Tibial nerve (tissue), 4 donors: ENCODE data around the gene HDAC11. TPM values are rescaled to one million over a fixed set of nuclear protein-coding genes. Genes with fewer than 3 reads are reported as not detected.
"Not testable (repeated sequence)": the region's sequence is repeated elsewhere in the genome, so short reads cannot be mapped to it uniquely, and the experiment has no call there.

Experiments
- DNase-seq, 2 donors: peaks; one replicate each; pipeline ENCODE4 v3.0.0-alpha.2; 2019; ENCODE audit warnings: low spot score in 2 of 2
- H3K27ac ChIP-seq, 4 donors: fragments of 200-600 bp; sonication (generic) in 3 of 4; one replicate each; pipeline ENCODE4 v1.5.1; 2017 to 2019; ENCODE audit warnings: mild to moderate bottlenecking in 1 of 4
- H3K27me3 ChIP-seq, 2 donors: fragments of 200-600 bp; sonication (generic) in 1 of 2; one replicate each; pipeline versions ENCODE4 v1.5.1 to v1.6.0; 2017 to 2019
- H3K36me3 ChIP-seq, 3 donors: fragments of 200-600 bp; sonication (generic); one replicate each; pipeline ENCODE4 v1.5.1; 2018 to 2019
- H3K4me1 ChIP-seq, 4 donors: fragments of 200-600 bp; sonication (generic) in 3 of 4; one replicate each; pipeline ENCODE4 v1.5.1; 2017 to 2019
- H3K4me3 ChIP-seq, 4 donors: fragments of 200-600 bp; sonication (generic) in 3 of 4; one replicate each; pipeline ENCODE4 v1.5.1; 2017 to 2019; ENCODE audit warnings: mild to moderate bottlenecking in 1 of 4, moderate library complexity in 1 of 4
- H3K9me3 ChIP-seq, 4 donors: fragments of 200-600 bp; sonication (generic) in 3 of 4; one replicate each; pipeline ENCODE4 v1.5.1; 2017 to 2019
- CTCF ChIP-seq, 5 experiments: fragments of 200-600 bp in 3 of 5; fragments of 450-650 bp in 2 of 5; sonication (generic) in 3 of 5; IDR thresholded peaks; one replicate each; pipeline ENCODE4 v1.5.1; 2016 to 2019; ENCODE audit warnings: antibody characterized with exemption in 5 of 5, mild to moderate bottlenecking in 3 of 5, moderate library complexity in 2 of 5
- EP300 ChIP-seq, 2 donors: sonication (generic); formaldehyde crosslinking; IDR thresholded peaks; one replicate each; pipeline ENCODE4 v1.6.1; 2017; ENCODE audit warnings: antibody characterized with exemption in 2 of 2, mild to moderate bottlenecking in 1 of 2
- POLR2A ChIP-seq, 2 donors: fragments of 450-650 bp; IDR thresholded peaks; one replicate each; pipeline ENCODE4 v1.6.1; 2017; ENCODE audit warnings: antibody characterized with exemption in 2 of 2, mild to moderate bottlenecking in 2 of 2, moderate library complexity in 2 of 2
- WGBS, 2 donors: methylation state at CpG; one replicate each; pipeline ENCODE4 v1.1.5; 2018; 5-methylcytosine and 5-hydroxymethylcytosine counted together
- total RNA-seq, 4 donors: library from RNA; depleted of rRNA; stranded (reverse); fragments of >200 nt; gene quantifications; one replicate each; pipeline ENCODE4 v1.1.0, GENCODE V29; 2016

HDAC11 gene
- total RNA-seq, 4 donors from 2014 or later = 20.9 to 25.1 (median 23.9) TPM

- no peak overlapping the region for H3K4me3 ChIP-seq
- H3K36me3 ChIP-seq = peaks cover 0 to 14% (median 0%) of the 10 kb centered on the region in 3 donors
- H3K9me3 ChIP-seq = no peaks in the 10 kb centered on the region
- WGBS, 2 donors = 86 to 88% methylated on average over 10 of the region's 10 CpGs
- H3K27me3 ChIP-seq = no peaks in the 10 kb centered on the region
- TF ChIP-seq CTCF (IDR thresholded peaks at IDR 0.05) (no peak), EP300 (IDR thresholded peaks at IDR 0.05) (no peak), POLR2A (IDR thresholded peaks at IDR 0.05) (no peak)
- H3K27ac ChIP-seq = peak overlapping the region in 1 of 4 donors; percentile 98
- no peak for DNase-seq
- H3K4me1 ChIP-seq = peaks cover 0 to 64% (median 32%) of the 10 kb centered on the region in 4 donors
Observed at GRCh38 chr3:13482106-13482690, 2.1 kb downstream of the HDAC11 start.

DNA sequence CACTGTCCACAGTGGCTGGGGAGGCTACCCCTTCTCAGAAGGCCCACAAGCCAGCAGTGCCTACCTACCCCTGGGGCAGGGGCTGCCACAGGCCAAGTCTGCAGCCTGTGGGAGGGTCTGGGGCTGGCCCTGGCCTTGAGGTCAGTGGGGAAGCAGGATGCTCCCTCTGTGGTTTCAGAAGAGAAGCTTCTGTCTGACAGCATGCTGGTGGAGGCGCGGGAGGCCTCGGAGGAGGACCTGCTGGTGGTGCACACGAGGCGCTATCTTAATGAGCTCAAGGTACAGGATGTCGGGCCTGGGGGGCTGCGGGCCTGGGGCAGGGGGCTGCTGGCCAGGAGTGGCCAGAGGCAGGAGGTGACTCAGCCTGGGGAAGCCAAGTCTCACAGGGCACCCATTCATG is 3.2 kb downstream of the HDAC11 start:
- peak overlapping the region in 2 of 4 donors; percentile 8 to 72 for H3K27ac ChIP-seq
- no peaks in the 10 kb centered on the region for H3K27me3 ChIP-seq
- no peaks in the 10 kb centered on the region for H3K9me3 ChIP-seq
- 60 to 63% methylated on average over 1 to 5 of the region's 7 CpGs for WGBS, 2 donors
- H3K36me3 ChIP-seq = peaks cover 0 to 25% (median 0%) of the 10 kb centered on the region in 3 donors
- H3K4me3 ChIP-seq = no peak overlapping the region
- TF ChIP-seq CTCF (IDR thresholded peaks at IDR 0.05) = no peak
- TF ChIP-seq EP300 (IDR thresholded peaks at IDR 0.05) = no peak
- TF ChIP-seq POLR2A (IDR thresholded peaks at IDR 0.05) = no peak
- peaks cover 0 to 61% (median 32%) of the 10 kb centered on the region in 4 donors for H3K4me1 ChIP-seq
- no peak for DNase-seq

DNA sequence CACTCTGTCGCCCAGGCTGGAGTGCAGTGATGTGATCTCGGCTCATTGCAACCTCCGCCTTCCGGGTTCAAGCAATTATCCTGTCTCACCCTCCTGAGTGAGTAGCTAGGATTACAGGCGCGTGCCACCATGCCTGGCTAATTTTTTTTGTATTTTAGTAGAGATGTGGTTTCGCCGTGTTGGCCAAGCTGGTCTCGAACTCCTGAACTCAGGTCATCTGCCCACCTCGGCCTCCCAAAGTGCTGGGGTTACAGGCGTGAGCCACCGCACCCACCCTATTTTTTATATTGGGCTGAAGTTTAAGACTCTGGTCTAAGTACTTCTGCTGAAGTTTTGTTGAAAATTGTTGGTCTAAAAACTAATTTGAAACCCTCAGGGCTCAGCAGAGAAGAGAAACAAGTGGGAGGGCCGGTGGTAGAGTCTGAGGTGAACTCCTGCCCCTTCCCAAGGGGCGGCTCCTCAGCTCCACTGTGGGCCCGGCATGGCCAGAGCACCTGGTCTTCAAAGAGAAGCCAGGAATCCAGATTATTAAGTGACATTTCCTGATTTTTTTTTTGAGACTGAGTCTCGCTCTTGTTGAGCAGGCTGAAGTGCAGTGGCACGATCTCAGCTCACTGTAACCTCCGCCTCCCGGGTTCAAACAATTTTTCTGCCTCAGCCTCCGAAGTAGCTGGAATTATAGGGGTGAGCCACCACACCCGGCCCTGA is 4.0 kb downstream of the HDAC11 start:
- peaks cover 0 to 33% (median 0%) of the 10 kb centered on the region in 3 donors for H3K36me3 ChIP-seq
- peaks cover 0 to 52% (median 27%) of the 10 kb centered on the region in 4 donors for H3K4me1 ChIP-seq
- no peak for DNase-seq
- H3K27me3 ChIP-seq = no peaks in the 10 kb centered on the region
- no peak for TF ChIP-seq POLR2A (IDR thresholded peaks at IDR 0.05)
- no peak for TF ChIP-seq CTCF (IDR thresholded peaks at IDR 0.05)
- TF ChIP-seq EP300 (IDR thresholded peaks at IDR 0.05) = no peak
- no peaks in the 10 kb centered on the region for H3K9me3 ChIP-seq
- H3K27ac ChIP-seq = peak overlapping the region in 3 of 4 donors; percentile 71 to 76 (median 72)
- 81 to 82% methylated on average over 21 of the region's 21 CpGs for WGBS, 2 donors
- no peak overlapping the region for H3K4me3 ChIP-seq

GRCh38 chr3:13484851-13485590 is 4.9 kb downstream of the HDAC11 start:
- H3K27me3 ChIP-seq = no peaks in the 10 kb centered on the region
- no peak overlapping the region for H3K4me3 ChIP-seq
- whole genome bisulfite sequencing, 2 donors = 31 to 38% methylated on average over 5 to 7 of the region's 7 CpGs
- peaks cover 0 to 42% (median 0%) of the 10 kb centered on the region in 3 donors for H3K36me3 ChIP-seq
- peak overlapping the region in 3 of 4 donors; percentile 71 to 76 (median 72) for H3K27ac ChIP-seq
- DNase-seq = peak in 1 of 2 donors; percentile 42
- TF ChIP-seq POLR2A (IDR thresholded peaks at IDR 0.05) = no peak
- TF ChIP-seq EP300 (IDR thresholded peaks at IDR 0.05) = no peak
- TF ChIP-seq CTCF (IDR thresholded peaks at IDR 0.05) = no peak
- peaks cover 0 to 7% (median 0%) of the 10 kb centered on the region in 4 donors for H3K9me3 ChIP-seq
- peaks cover 0 to 47% (median 25%) of the 10 kb centered on the region in 4 donors for H3K4me1 ChIP-seq

DNA sequence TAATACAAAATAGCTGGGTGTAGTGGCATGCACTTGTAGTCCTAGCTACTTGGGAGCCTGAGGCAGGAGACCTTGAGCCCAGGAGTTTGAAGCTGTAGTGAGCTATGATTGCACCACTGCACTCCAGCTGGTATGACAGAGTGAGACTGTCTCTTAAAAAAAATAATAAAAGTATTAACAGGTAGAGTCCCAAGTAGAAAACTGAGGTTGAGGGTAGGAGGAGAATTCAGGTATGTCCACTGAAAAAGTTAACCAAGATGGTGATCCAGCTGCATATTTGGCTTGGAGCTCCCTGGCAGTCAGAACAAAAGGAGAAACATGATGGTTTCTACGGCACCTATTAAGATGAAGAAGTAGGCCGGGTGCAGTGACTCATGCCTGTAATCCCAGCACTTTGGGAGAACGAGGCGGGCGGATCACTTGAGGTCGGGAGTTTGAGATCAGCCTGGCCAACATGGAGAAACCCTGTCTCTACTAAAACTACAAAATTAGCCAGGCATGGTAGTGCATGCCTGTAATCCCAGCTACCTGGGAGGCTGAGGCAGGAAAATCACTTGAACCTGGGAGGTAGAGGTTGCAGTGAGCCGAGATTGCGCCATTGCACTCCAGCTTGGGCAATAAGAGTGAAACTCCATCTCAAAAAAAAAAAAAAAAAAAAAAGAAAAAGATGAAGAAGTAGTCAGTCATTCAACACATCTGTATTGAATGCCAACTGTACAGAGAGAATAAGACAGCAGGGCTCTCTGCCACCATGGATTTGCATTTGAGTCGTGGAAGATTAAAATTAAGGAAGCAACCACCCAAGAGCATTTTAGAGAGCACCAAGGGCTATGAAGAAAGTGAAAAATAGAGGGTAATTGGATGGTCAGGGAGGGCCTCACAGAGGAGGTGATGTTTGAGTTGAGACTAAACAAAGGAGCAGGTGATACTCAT is 5.8 kb downstream of the HDAC11 start:
- H3K4me3 ChIP-seq = not testable (repeated sequence)

More for the DNA sequence above, 5.8 kb downstream of the HDAC11 start:
- DNase-seq, H3K27me3 ChIP-seq, H3K9me3 ChIP-seq: not testable (repeated sequence)
- peaks cover 0 to 43% (median 22%) of the 10 kb centered on the region in 4 donors for H3K4me1 ChIP-seq
- H3K27ac ChIP-seq = peak overlapping the region in 3 of 4 donors; percentile 71 to 76 (median 72)
- WGBS, 2 donors = 71 to 79% methylated on average over 9 of the region's 9 CpGs
- peaks cover 0 to 46% (median 0%) of the 10 kb centered on the region in 3 donors for H3K36me3 ChIP-seq
